CD4-positive, alpha-beta memory T cell (primary cell): ENCODE data around the gene TMEM92. TPM values are rescaled to one million over a fixed set of nuclear protein-coding genes. Genes with fewer than 3 reads are reported as not detected.
"Not testable (repeated sequence)": the region's sequence is repeated elsewhere in the genome, so short reads cannot be mapped to it uniquely, and the experiment has no call there.

Experiments
- CTCF ChIA-PET: fragments of 350-600 bp; sonication (Branson Sonifier 250); formaldehyde crosslinking; loops from one replicate; lab custom pipeline; 2021; ENCODE audit warnings: inconsistent platforms; ENCODE audit not compliant: partially characterized antibody; lab: Charles Lee
- POLR2A ChIA-PET: fragments of 350-600 bp; sonication (Branson Sonifier 250); formaldehyde crosslinking; loops from one replicate; lab custom pipeline; 2021; ENCODE audit not compliant: partially characterized antibody; lab: Charles Lee
- DNase-seq, 5 donors: peaks; one replicate each; pipeline versions ENCODE4 v3.0.0 to v3.0.0-alpha.2; 2020 to 2022; ENCODE audit warnings: mixed read lengths in 1 of 5
- H3K27ac ChIP-seq: one replicate; pipeline ENCODE4 v1.7.0; 2013; ENCODE audit warnings: low read depth, low read length
- H3K27me3 ChIP-seq: 2 replicates; pipeline ENCODE4 v1.7.0; 2013; ENCODE audit warnings: mild to moderate bottlenecking, low read length, moderate library complexity; ENCODE audit not compliant: insufficient read depth
- H3K36me3 ChIP-seq: 2 replicates; pipeline ENCODE4 v1.7.0; 2013; ENCODE audit warnings: mild to moderate bottlenecking, low read length, moderate library complexity; ENCODE audit not compliant: insufficient read depth
- H3K4me1 ChIP-seq: 2 replicates; pipeline ENCODE4 v1.7.0; 2013; ENCODE audit warnings: mild to moderate bottlenecking, low read length, moderate library complexity; ENCODE audit not compliant: insufficient read depth
- H3K4me3 ChIP-seq, 2 donors: one replicate each; pipeline ENCODE4 v1.7.0; 2013; ENCODE audit warnings: low read length in 2 of 2, mild to moderate bottlenecking in 1 of 2
- H3K9me3 ChIP-seq, 2 donors: one replicate each; pipeline ENCODE4 v1.7.0; 2013; ENCODE audit warnings: low read length in 2 of 2, control low read depth in 1 of 2; ENCODE audit not compliant: control insufficient read depth in 1 of 2
- H3K27ac Mint-ChIP-seq, 7 donors: one replicate each; pipeline ENCODE4 v1.8.0; 2020 to 2021; ENCODE audit warnings: mixed read lengths in 7 of 7, mild to moderate bottlenecking in 6 of 7, inconsistent platforms in 3 of 7, moderate library complexity in 3 of 7
- H3K27me3 Mint-ChIP-seq, 2 donors: one replicate each; pipeline ENCODE4 v1.8.0; 2020 to 2021; ENCODE audit warnings: mixed read lengths in 2 of 2
- H3K36me3 Mint-ChIP-seq, 2 donors: one replicate each; pipeline ENCODE4 v1.8.0; 2020 to 2021; ENCODE audit warnings: mixed read lengths in 2 of 2, inconsistent platforms in 1 of 2, mild to moderate bottlenecking in 1 of 2
- H3K4me1 Mint-ChIP-seq, 4 donors: one replicate each; pipeline ENCODE4 v1.8.0; 2020 to 2021; ENCODE audit warnings: mixed read lengths in 4 of 4, mild to moderate bottlenecking in 1 of 4
- H3K4me3 Mint-ChIP-seq, 8 donors: one replicate each; pipeline ENCODE4 v1.8.0; 2020 to 2021; ENCODE audit warnings: mixed read lengths in 8 of 8, mild to moderate bottlenecking in 7 of 8, moderate library complexity in 6 of 8, inconsistent platforms in 3 of 8
- H3K9me3 Mint-ChIP-seq, 8 donors: one replicate each; pipeline ENCODE4 v1.8.0; 2020 to 2021; ENCODE audit warnings: mixed read lengths in 8 of 8, mild to moderate bottlenecking in 5 of 8, inconsistent platforms in 3 of 8, moderate library complexity in 1 of 8
- intact Hi-C: fragments of 100-400 bp; cut with micrococcal nuclease; formaldehyde crosslinking; loops from one replicate; pipeline ENCODE4 v1.15.1; 2023
- polyA plus RNA-seq, 2 donors: library from polyadenylated mRNA; unstranded; fragments of 300-500 nt; fragmentation: Illumina TruSeq; gene quantifications; one replicate each; pipeline ENCODE4 v1.2.3, GENCODE V29; 2021
- total RNA-seq, 2 experiments: library from RNA; stranded (reverse); gene quantifications; one replicate each; pipeline ENCODE4 v1.2.3, GENCODE V29; 2021

The TMEM92 gene
- total and polyA plus RNA-seq, 4 experiments from 2014 or later = not detected

DNA sequence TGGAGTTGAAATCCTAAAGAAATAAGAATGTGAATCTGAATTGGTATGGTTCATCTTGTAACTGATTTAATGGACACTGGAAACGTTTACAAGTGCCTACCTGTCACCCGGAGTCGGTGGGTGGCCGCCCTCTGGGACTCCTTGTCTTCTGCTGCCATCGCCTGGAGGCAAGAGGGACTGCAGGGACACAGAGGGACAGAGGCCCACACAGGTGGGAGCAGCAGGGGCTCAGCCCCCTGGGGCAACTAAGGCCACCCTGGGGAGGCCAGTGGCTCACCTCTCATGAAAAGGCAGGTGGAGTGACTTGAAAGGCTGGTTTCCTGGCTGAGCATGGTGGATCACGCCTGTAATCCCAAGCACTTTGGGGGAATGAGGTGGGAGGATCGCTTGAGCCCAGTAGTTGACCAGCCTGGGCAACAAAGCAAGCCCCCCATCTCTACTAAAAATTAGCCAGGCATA, 23.2 kb downstream of the TMEM92 start:
- H3K9me3 Mint-ChIP-seq = no peaks in the 10 kb centered on the region
- no peak overlapping the region for H3K27ac ChIP-seq
- CTCF ChIA-PET = interaction anchor here (0.7 to 8.4 kb wide), 18 partner anchors 8 to 299 kb away, joined by 3 to 107 read pairs (median 5); partner anchors contain the start of genes COL1A1 and PDK2
- H3K4me3 Mint-ChIP-seq = no peak overlapping the region
- H3K4me1 Mint-ChIP-seq = no peaks in the 10 kb centered on the region
- H3K9me3 ChIP-seq = no peaks in the 10 kb centered on the region
- H3K27ac Mint-ChIP-seq = peak overlapping the region in 1 of 7 donors; percentile 47
- peak; percentile 73 to 81 (median 75) for DNase-seq
- H3K4me1 ChIP-seq = no peaks in the 10 kb centered on the region
- intact Hi-C loops = loop anchor here (1.0 kb wide), 2 partner anchors 24 to 97 kb away; no protein-coding TSS in a partner anchor
- H3K27me3 ChIP-seq = no peaks in the 10 kb centered on the region
- H3K27me3 Mint-ChIP-seq = peaks cover 0 to 4% of the 10 kb centered on the region in 2 donors
- H3K36me3 Mint-ChIP-seq = no peaks in the 10 kb centered on the region
- H3K36me3 ChIP-seq = no peaks in the 10 kb centered on the region
- POLR2A ChIA-PET = no interaction called here
- H3K4me3 ChIP-seq = no peak overlapping the region

GRCh38 chr17:50298018-50298417, 23.8 kb downstream of the TMEM92 start:
- intact Hi-C loops = no loop called here
- peaks cover 0 to 4% of the 10 kb centered on the region in 2 donors for H3K27me3 Mint-ChIP-seq
- no peak overlapping the region for H3K4me3 Mint-ChIP-seq
- no peaks in the 10 kb centered on the region for H3K27me3 ChIP-seq
- no peaks in the 10 kb centered on the region for H3K36me3 ChIP-seq
- no peaks in the 10 kb centered on the region for H3K9me3 ChIP-seq
- no peak overlapping the region for H3K27ac Mint-ChIP-seq
- no peak for DNase-seq
- ChIA-PET CTCF (interaction anchor here (0.7 to 8.4 kb wide), 16 partner anchors 9 to 1093 kb away, joined by 3 to 107 read pairs (median 4); partner anchors contain the start of genes COL1A1 and PDK2), POLR2A (no interaction called here)
- H3K9me3 Mint-ChIP-seq = no peaks in the 10 kb centered on the region
- H3K36me3 Mint-ChIP-seq = no peaks in the 10 kb centered on the region
- no peak overlapping the region for H3K27ac ChIP-seq
- H3K4me1 ChIP-seq = no peaks in the 10 kb centered on the region
- H3K4me1 Mint-ChIP-seq = no peaks in the 10 kb centered on the region
- no peak overlapping the region for H3K4me3 ChIP-seq

DNA sequence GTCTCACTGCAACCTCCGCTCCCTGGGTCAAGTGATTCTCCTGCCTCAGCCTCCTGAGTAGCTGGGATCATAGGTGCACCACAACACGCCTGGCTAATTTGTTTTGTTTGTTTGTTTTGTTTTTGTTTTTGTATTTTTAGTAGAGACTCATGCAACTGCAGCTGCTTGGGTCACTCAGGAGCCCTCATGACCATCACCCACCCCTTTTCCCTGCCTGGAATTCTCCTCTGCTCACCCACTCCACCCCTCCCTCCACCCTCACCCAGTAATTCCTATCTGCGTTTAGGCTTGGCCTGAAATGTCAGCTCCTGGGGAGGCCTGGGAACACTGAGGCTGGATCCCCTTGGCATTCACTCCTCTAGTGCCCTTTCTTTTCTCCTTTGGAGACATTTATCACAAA, 25.5 kb downstream of the TMEM92 start:
- H3K9me3 Mint-ChIP-seq = no peaks in the 10 kb centered on the region
- CTCF ChIA-PET = interaction anchor here (2.1 kb wide), 1 partner anchor 100 kb away, joined by 6 read pairs; no protein-coding TSS in a partner anchor
- POLR2A ChIA-PET = no interaction called here

GRCh38 chr17:50300824-50301223, 26.6 kb downstream of the TMEM92 start:
- H3K27ac ChIP-seq, H3K4me1 Mint-ChIP-seq, H3K36me3 ChIP-seq, H3K4me3 ChIP-seq, H3K27ac Mint-ChIP-seq, H3K36me3 Mint-ChIP-seq, H3K4me1 ChIP-seq, H3K9me3 ChIP-seq, H3K4me3 Mint-ChIP-seq, POLR2A ChIA-PET, H3K9me3 Mint-ChIP-seq, DNase-seq, H3K27me3 ChIP-seq, intact Hi-C loops: not testable (repeated sequence)
- CTCF ChIA-PET = interaction anchor here (0.7 to 2.1 kb wide), 4 partner anchors 16 to 183 kb away, joined by 3 to 6 read pairs (median 3); no protein-coding TSS in a partner anchor
- peaks cover 8 to 13% of the 10 kb centered on the region in 2 donors for H3K27me3 Mint-ChIP-seq

More for the DNA sequence above, 25.5 kb downstream of the TMEM92 start:
- H3K36me3 ChIP-seq = no peaks in the 10 kb centered on the region
- H3K9me3 ChIP-seq = no peaks in the 10 kb centered on the region
- no peaks in the 10 kb centered on the region for H3K27me3 ChIP-seq
- intact Hi-C loops = no loop called here
- no peak for DNase-seq
- Mint-ChIP-seq H3K27ac (peak overlapping the region in 1 of 7 donors; percentile 15), H3K4me1 (no peaks in the 10 kb centered on the region), H3K36me3 (no peaks in the 10 kb centered on the region), H3K27me3 (peaks cover 6 to 9% of the 10 kb centered on the region in 2 donors), H3K4me3 (no peak overlapping the region)
- no peaks in the 10 kb centered on the region for H3K4me1 ChIP-seq
- H3K4me3 ChIP-seq = no peak overlapping the region
- H3K27ac ChIP-seq = no peak overlapping the region

GRCh38 chr17:50301891-50302584, 27.8 kb downstream of the TMEM92 start:
- Mint-ChIP-seq H3K4me1 (no peaks in the 10 kb centered on the region), H3K36me3 (no peaks in the 10 kb centered on the region), H3K27me3 (peaks cover 9 to 16% of the 10 kb centered on the region in 2 donors), H3K9me3 (no peaks in the 10 kb centered on the region), H3K4me3 (no peak overlapping the region), H3K27ac (no peak overlapping the region)
- Histone ChIP-seq H3K27me3 (no peaks in the 10 kb centered on the region), H3K4me1 (no peaks in the 10 kb centered on the region), H3K9me3 (no peaks in the 10 kb centered on the region), H3K36me3 (no peaks in the 10 kb centered on the region), H3K27ac (no peak overlapping the region), H3K4me3 (no peak overlapping the region)
- intact Hi-C loops = no loop called here
- ChIA-PET CTCF (interaction anchor here (1.2 to 2.1 kb wide), 2 partner anchors 14 to 102 kb away, joined by 3 to 6 read pairs; no protein-coding TSS in a partner anchor), POLR2A (no interaction called here)
- no peak for DNase-seq

DNA sequence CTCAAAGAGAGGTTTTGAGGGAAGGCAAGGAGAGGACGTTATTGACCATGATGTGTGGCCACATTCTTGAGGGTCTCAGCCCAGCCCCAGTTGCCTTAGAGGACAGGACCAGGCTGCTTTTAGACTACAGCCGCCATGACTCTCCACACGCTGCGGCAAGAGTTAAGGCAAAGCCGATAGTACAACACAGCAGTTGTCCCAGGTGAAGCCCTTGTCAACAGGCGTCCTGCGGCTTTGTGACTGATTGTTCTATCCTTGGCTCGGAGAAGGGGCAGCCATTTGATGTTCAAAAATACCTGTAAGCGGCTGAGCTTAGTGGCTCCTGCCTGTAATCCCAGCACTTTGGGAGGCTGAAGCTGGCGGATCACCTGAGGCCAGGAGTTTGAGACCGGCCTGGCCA, 28.8 kb downstream of the TMEM92 start:
- Mint-ChIP-seq H3K4me3 (no peak overlapping the region), H3K27ac (no peak overlapping the region), H3K4me1 (no peaks in the 10 kb centered on the region), H3K9me3 (no peaks in the 10 kb centered on the region), H3K27me3 (peaks cover 9 to 13% of the 10 kb centered on the region in 2 donors), H3K36me3 (no peaks in the 10 kb centered on the region)
- Histone ChIP-seq H3K4me3 (no peak overlapping the region), H3K36me3 (no peaks in the 10 kb centered on the region), H3K27me3 (no peaks in the 10 kb centered on the region), H3K9me3 (no peaks in the 10 kb centered on the region), H3K27ac (no peak overlapping the region), H3K4me1 (no peaks in the 10 kb centered on the region)
- no peak for DNase-seq
- ChIA-PET CTCF (no interaction called here), POLR2A (no interaction called here)
- intact Hi-C loops = no loop called here

DNA sequence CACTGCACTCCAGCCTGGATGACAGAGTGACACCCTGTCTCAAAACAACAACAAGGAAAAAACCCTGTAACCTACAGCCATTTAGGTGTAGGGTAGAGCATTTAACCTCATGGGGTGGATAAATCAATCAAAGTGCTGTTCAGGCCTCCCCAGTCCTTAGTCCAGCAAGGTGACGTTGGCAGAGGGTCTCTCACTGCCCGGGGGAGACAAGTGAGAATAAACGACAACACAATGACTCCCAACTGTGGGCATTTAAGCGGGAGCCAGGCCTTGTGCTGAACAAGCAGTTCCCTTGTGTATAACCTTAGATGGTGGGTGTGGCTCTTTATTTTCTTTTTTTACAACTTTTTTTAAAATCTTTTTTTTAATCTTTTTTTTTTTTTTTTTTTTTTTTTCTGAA, 29.3 kb downstream of the TMEM92 start:
- ChIA-PET CTCF (no interaction called here), POLR2A (no interaction called here)
- H3K27ac Mint-ChIP-seq = no peak overlapping the region
- Histone ChIP-seq H3K36me3 (no peaks in the 10 kb centered on the region), H3K27ac (no peak overlapping the region), H3K4me1 (no peaks in the 10 kb centered on the region), H3K27me3 (no peaks in the 10 kb centered on the region), H3K4me3 (no peak overlapping the region), H3K9me3 (no peaks in the 10 kb centered on the region)
- DNase-seq = no peak
- intact Hi-C loops = no loop called here
- H3K36me3 Mint-ChIP-seq = no peaks in the 10 kb centered on the region
- H3K9me3 Mint-ChIP-seq = no peaks in the 10 kb centered on the region
- no peaks in the 10 kb centered on the region for H3K4me1 Mint-ChIP-seq
- peaks cover 9 to 13% of the 10 kb centered on the region in 2 donors for H3K27me3 Mint-ChIP-seq
- H3K4me3 Mint-ChIP-seq = no peak overlapping the region
